Activated CD4-positive, alpha-beta T cell treated with anti-CD3 and anti-CD28 coated beads, Interleukin-2, amount 50 U/mL, for 1 hour (primary cell): ENCODE measurements around the gene KCNK15.

Experiments
- DNase-seq: peaks from one replicate; pipeline ENCODE4 v3.0.0-alpha.2; 2020

KCNK15 gene

GRCh38 chr20:44736170-44737021, 9.3 kb upstream of the KCNK15 start:
- DNase-seq, result no peak

GRCh38 chr20:44737116-44737515, 8.5 kb upstream of the KCNK15 start:
- DNase-seq, result no peak

GRCh38 chr20:44738813-44739477, 6.7 kb upstream of the KCNK15 start:
- DNase-seq, result peak; percentile 17

DNA sequence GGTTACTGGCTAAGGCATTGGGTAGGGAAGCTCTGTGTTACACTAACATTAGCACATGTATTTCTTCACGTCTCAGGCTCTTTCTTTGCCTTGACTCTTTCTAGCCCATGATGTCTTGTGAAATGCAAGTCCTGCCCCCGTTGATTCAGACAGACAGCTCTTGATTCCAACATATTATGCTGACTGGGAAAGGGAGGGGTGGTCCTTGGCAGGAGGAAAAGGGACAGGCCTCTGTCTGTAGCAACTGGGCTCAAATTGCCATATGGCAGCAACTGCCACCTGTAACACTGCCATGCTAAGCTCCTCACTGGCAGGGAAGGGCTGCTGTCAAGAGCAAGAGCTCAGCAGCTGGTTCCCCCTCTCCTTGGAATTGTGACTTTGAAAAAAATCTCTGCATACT, 5.7 kb upstream of the KCNK15 start:
- DNase-seq, result no peak

DNA sequence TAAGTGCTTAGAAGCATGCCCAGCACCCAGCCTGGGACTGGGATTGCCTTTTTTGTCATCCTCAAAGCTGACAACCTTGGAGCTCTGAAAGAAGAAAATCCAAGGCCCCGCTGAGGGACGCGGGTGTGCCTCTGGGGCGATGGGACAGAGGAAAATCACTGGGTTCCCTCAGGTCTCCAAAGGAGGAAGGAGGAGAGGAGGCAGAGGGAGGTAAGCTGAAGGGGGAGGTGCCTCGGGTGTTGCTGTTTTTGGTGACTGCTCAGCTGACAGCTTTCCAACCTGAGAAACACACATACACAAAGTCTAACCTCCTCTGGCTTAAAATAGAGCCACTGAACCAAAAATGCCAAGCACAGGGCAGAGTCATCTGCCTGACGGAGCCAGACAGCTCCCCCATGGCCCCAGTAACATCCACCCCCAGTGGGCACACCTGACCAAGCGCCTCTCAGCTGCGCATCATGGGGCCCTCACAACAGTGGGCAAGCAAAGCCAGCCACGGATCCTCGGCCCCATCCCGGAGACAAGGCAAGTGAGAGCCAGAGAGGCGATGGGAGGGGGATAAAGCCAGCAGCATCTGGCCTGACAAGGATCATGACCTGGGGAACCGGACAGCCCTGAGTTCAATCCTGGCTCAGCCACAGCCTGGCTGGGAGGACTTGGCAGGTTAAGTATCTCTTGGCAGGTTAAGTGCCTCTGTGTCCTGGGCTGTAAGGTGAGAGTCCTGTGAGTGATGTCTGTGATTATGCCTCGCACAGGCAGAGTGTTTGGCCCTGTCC, 3.2 kb upstream of the KCNK15 start:
- no peak for DNase-seq

DNA sequence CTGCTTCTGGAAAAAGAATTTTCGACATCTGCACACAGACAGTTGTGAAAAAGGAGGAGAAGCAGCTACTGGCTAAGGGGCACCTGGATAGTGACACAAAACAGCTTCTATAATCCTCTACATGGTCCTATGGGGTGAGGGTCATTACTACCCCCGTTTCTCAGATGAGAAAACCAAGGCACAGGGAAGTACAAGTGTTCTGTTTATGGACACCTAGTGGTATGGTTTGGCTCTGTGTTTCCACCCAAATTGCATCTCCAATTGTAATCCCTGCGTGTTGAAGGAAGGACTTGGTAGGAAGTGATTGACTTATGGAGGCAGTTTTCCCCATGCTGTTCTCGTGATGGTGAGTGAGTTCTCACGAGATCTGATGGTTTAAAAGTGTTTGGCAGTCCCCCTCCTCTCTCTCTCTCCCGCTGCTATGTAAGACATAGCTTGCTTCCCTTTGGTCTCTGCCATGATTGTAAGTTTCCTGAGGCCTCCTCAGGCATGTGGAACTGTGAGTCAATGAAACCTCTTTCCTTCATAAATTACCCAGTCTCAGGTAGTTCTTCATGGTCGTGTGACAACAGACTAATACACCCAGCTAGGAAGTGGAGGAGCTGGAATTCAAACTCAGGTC, 2.5 kb upstream of the KCNK15 start:
- no peak for DNase-seq

DNA sequence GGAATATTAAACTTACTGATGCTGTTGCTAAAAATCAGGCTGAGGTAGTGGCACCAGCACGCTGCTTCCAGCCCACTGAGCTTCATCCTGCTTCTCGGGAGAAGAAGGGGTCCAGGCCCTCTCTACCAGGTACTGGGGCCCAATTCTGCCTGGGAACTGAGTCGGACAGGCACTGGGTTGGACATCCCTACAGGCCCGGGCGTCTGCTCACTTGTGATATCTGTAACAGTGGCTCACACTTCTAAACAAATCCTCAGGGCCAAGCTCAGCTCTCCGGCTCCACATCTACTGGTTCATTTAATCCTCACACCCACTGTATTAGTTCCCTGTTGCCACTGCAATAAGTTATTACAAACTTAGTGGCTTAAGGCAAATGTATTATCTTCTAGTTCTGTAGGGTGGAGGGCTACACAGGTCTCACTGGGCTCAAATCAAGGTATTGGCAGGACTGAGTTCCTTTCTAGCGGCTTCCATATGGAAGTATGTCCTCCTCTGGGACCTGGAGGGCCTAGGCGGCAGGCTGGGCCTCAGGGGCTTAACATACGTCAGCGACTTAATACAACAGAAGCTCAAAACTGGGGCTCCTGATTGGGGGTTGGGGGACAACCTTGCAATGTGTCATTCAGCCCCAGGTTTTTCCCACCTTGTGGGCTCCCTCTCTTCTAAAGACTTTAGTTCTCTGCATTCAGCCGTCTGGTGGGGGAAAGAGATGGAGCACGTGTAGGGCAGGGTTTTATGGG, 1.6 kb upstream of the KCNK15 start:
- no peak for DNase-seq

GRCh38 chr20:44745122-44745597, 505 bp upstream of the KCNK15 start:
- DNase-seq, result no peak

DNA sequence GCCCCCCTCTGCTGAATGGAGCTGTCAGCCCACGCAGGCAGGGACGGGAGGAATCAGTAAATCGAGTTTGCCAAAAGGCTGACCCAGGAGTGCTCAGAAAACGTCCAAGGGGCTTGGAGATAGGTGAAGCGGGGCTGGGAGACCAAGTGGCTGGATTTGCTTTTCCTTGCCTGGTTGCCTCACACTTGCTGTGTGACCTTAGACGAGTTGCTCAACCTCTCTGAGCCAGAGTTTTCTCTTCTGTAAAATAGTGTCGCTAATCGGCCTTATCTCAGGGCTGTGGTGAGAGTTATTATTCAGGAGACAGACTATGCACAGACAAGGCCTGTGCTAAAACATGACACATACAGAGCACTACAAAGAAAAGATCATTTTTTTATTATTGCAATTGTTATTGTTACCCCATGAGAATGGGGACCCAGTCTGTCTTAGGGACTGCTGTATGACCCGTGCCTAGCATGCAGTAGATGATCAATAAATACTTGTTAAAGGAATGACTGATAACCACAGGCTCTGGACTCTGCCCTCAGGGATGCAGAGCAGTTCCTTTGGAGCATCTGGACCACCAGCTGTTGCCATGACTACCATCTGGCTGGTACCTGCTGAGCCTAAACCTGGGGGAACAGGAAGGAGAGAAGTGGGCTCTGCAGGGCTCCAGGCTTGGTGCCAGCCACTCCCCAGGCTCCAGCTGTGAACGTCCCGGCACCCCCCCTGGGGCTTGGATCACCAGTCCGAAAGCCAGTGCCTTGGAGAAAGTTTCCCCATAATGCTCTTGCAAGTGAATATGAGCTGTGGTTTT, 901 bp downstream of the KCNK15 start:
- no peak for DNase-seq

- peak; percentile 58 for DNase-seq
Observed at GRCh38 chr20:44747166-44748004, 1.7 kb downstream of the KCNK15 start.

GRCh38 chr20:44748005-44748370, 2.3 kb downstream of the KCNK15 start:
- DNase-seq, result no peak

GRCh38 chr20:44750081-44750805, 4.6 kb downstream of the KCNK15 start:
- no peak for DNase-seq

DNA sequence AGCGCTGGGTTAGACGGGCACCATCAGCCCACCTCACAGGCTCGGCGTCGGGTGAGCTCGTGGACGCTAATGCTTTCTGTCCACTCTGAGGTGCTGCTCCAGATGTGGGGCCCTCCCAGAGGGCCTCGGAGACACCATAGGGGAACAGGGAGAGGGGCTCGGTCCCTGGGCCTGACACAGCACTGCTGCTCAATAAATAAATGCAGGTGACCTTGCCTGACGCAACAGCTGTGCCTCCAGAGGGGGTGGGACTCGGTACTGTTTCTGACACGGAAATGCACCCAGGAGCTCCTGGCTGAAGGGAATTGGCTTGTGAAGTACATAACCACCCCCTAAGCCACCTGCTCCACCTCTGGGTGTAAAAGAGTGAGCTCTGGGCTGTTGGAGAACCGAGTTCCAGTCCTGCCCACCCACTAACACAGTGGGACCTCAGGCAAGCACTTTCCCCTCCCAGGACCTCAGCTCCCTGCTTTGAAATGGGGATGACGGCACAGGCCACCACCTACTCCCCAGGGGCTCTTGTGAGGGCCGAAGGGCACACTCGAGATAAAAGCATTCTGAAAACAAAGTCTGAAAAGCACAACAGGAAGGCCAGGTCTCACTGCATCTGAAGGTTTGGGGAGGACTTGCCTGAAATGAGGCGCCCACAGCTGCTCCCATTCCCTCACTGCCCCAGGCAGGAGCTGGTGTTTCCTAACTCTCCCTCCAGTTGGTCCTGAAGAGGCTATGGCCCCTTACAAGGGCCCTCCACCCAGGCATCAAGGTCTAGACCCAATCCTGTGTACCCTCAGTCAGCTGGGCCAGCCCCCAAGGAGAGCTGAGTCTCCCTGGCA, 6.7 kb downstream of the KCNK15 start:
- no peak for DNase-seq

GRCh38 chr20:44754554-44754953, 8.9 kb downstream of the KCNK15 start:
- DNase-seq, result no peak

GRCh38 chr20:44756011-44756688, 10.5 kb downstream of the KCNK15 start:
- DNase-seq, result no peak

- DNase-seq, result no peak
Observed at GRCh38 chr20:44756956-44757355, 11.3 kb downstream of the KCNK15 start.

DNA sequence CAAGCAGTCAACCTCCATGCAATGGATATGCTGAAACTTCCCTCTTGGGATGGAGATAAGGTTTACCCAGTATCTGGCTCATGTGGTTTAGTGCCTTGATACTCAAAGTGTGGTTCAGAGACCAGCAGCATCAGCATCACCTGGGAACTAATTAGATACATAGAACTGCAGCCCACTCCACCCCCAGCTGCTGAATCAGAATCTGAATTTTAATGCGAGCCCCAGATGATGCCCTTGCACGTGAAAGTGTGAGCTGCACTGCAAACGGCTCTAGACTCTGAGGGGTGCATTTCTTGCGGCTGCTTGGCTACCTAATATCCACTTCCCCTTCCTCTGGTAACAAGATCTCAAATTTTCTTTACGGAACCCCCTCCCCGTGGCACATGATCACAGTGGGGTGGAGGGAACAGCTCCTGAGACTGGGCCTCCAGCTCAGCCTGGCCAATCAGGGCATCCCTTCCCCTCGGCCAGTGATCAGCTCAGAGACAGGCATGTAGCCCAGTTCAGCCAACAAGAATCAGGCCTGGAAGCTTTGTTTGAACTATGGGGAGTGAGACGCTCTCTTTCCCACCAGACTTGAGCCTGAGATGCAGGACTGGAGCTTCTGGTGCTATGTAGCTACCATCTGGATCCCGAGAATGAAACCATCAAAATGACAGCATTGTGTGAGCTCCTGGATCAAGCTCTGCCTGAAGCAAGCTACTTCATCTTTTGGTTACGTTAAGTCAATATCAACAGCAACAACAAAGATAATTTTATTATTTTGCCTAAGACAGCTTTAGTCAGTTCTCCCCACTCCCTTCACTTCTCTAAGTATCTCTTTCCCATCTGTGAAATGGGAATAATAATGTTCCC, 12.8 kb downstream of the KCNK15 start:
- no peak for DNase-seq
